ENCODE results near the gene STAT2. TPM values are rescaled to one million over a fixed set of nuclear protein-coding genes. Genes with fewer than 3 reads are reported as not detected.
"Not testable (repeated sequence)": the region's sequence is repeated elsewhere in the genome, so short reads cannot be mapped to it uniquely, and the experiment has no call there.

The STAT2 gene
- total RNA-seq (2021) (76.6 and 80.8 TPM in 2 replicates), Bru-seq, nascent RNA (percentile 62 among the genes with signal in this experiment), BruChase-seq, experiment 1, labeled RNA remaining after a 2-hour chase (percentile 83 among the genes with signal in this experiment), BruChase-seq, experiment 2, labeled RNA remaining after a 6-hour chase (percentile 78 among the genes with signal in this experiment)
- long read RNA-seq, partial matches to known transcripts, result 3 of 11 reads
- long read RNA-seq, other reads (novel, unspliced or antisense), result 8 of 11 reads

DNA sequence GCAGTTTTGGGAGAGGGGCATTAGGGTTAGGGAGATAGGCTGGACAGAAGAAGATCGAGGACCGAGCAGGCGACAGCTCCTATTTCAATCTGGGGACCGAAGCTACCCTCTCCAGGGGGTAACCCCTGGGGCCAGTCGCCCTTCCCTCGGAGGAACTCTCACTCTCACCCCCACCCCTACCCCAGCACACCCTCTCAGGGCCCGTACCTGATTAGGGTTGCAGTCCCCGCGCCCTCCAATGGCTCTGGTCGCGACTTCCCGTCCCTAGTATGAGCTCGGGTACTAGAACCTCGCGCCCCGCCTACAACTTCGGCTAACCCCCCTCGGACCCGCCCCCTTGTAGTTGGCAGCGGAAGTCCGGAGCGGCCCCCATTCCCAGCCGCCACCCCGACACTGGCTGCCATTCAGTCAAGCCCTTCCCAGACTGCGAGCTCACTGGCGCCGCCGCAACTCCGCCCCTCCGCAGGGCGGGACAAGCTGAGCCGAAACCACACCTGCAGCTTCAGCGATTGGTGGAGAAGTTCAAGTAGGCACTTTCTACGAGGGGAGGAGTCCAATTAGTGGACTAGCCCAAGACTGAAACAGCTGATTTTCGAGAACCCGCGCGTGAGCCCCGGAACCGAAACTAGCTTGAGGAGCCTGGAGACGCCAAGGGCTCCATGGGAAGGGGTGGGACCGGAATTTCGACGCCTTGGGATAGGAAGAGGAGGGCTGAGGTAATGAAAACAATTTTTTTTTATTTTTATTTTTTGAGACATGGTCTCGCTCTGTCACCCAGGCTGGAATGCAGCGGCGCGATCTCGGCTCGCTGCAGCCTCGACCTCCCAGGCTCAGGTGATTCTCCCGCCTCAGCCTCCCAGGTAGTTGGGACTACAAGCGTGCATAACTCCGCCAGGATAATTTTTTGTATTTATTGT is at the start of gene STAT2:
STAT2 (minus strand) TSS at position 257 of the 917 bp plus-strand sequence. CDS start 3,536 bp downstream, outside the sequence.
- H3K9me2 ChIP-seq (ENCODE audit: insufficient read depth), result no peaks in the 10 kb centered on the region
- no peaks in the 10 kb centered on the region for H4K20me1 ChIP-seq (ENCODE audit: insufficient read depth)
- POLR2A ChIA-PET (ENCODE audit: unreplicated experiment), result interaction anchor here (0.5 to 1.2 kb wide), 22 partner anchors 9 to 365 kb away, joined by 3 to 24 read pairs (median 4); partner anchors contain the start of genes CNPY2, COQ10A, IL23A and PAN2
- H3K4me1 ChIP-seq (replicated peaks; ENCODE audit: insufficient read depth), result peaks cover 17% of the 10 kb centered on the region
- intact Hi-C loops (cut with micrococcal nuclease; ENCODE audit: unreplicated experiment), result loop anchor here (1.0 kb wide), 2 partner anchors 26 to 104 kb away; no protein-coding TSS in a partner anchor
- no peaks in the 10 kb centered on the region for H3K9me3 ChIP-seq (ENCODE audit: insufficient read depth, low read depth)
- CTCF ChIA-PET, result interaction anchor here (0.6 to 1.0 kb wide), 10 partner anchors 44 to 752 kb away, joined by 3 to 6 read pairs (median 3); partner anchors contain the start of genes ANKRD52, CNPY2 and RNF41
- DNase-seq, result peak; percentile 99
- no peak for TF ChIP-seq EZH2 (IDR thresholded peaks at IDR 0.05; ENCODE audit: low read depth)
- TF ChIP-seq, protein P1, sequence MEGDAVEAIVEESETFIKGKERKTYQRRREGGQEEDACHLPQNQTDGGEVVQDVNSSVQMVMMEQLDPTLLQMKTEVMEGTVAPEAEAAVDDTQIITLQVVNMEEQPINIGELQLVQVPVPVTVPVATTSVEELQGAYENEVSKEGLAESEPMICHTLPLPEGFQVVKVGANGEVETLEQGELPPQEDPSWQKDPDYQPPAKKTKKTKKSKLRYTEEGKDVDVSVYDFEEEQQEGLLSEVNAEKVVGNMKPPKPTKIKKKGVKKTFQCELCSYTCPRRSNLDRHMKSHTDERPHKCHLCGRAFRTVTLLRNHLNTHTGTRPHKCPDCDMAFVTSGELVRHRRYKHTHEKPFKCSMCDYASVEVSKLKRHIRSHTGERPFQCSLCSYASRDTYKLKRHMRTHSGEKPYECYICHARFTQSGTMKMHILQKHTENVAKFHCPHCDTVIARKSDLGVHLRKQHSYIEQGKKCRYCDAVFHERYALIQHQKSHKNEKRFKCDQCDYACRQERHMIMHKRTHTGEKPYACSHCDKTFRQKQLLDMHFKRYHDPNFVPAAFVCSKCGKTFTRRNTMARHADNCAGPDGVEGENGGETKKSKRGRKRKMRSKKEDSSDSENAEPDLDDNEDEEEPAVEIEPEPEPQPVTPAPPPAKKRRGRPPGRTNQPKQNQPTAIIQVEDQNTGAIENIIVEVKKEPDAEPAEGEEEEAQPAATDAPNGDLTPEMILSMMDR (conservative IDR thresholded peaks at IDR 0.05), result no peak
- H3K27me3 ChIP-seq (ENCODE audit: insufficient read depth, low read depth), result no peaks in the 10 kb centered on the region
- no peaks in the 10 kb centered on the region for H3K36me3 ChIP-seq (ENCODE audit: low read depth)
- H3K79me2 ChIP-seq (ENCODE audit: low read depth), result peaks cover 16% of the 10 kb centered on the region
- peak within 1 kb of the TSS; percentile 89 for H2AFZ ChIP-seq
- peak within 1 kb of the TSS; percentile 90 for H3K4me2 ChIP-seq
- peak within 1 kb of the TSS; percentile 85 for H3K27ac ChIP-seq
- no TSS peak for BruUV-seq (replicated peaks)
- peak within 1 kb of the TSS; percentile 79 for H3K4me3 ChIP-seq
- H3F3A ChIP-seq (ENCODE audit: insufficient read depth, low read depth), result peaks cover 4% of the 10 kb centered on the region; the same call in 1 of the 2 replicates

DNA sequence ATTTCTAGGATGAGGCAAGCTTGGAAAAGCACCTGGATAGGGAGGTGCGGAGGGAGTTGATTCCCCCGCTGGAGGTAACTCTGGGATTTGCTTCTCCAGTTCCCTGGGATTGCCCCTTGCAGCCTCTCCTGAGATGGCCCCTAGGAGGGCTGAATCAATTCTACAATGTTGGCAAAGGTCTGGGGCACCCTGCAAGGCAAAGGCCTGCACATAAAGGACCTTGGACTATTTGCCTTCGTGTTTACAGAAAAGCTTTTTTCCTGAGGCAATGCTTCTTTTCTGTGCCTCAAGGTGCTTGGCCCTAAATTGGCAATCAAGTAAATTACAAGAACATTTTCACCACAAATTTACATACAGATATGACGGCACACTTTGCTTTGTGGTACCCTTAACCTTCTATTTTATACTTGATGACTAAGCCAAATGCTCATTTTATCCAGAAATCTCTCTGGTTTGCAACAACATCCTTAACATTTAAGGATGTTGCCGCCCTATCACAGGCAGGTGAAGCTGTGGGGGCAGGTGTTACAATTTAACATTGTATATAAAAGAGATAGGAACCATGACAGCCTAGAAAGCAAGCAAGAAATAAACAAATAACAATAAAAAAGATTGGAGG is 49.0 kb upstream of the STAT2 start:
- DNase-seq, result no peak
- Histone ChIP-seq H3K36me3 (ENCODE audit: low read depth) (no peaks in the 10 kb centered on the region), H3K9me2 (ENCODE audit: insufficient read depth) (no peaks in the 10 kb centered on the region), H2AFZ (no peak overlapping the region), H3K27ac (no peak overlapping the region), H3K4me3 (no peak overlapping the region), H3F3A (ENCODE audit: insufficient read depth, low read depth) (no peaks in the 10 kb centered on the region), H3K4me1 (replicated peaks; ENCODE audit: insufficient read depth) (no peaks in the 10 kb centered on the region), H4K20me1 (ENCODE audit: insufficient read depth) (no peaks in the 10 kb centered on the region), H3K79me2 (ENCODE audit: low read depth) (no peaks in the 10 kb centered on the region), H3K9me3 (ENCODE audit: insufficient read depth, low read depth) (no peaks in the 10 kb centered on the region), H3K27me3 (ENCODE audit: insufficient read depth, low read depth) (no peaks in the 10 kb centered on the region), H3K4me2 (no peak overlapping the region)
- intact Hi-C loops (cut with micrococcal nuclease; ENCODE audit: unreplicated experiment), result no loop called here
- CTCF ChIA-PET, result interaction anchor here (0.6 kb wide), 1 partner anchor 94 kb away, joined by 3 read pairs; no protein-coding TSS in a partner anchor
- BruUV-seq (replicated peaks), result no TSS peak
- no peak for TF ChIP-seq EZH2 (IDR thresholded peaks at IDR 0.05; ENCODE audit: low read depth)
- TF ChIP-seq, protein P1 (conservative IDR thresholded peaks at IDR 0.05), result no peak
- POLR2A ChIA-PET (ENCODE audit: unreplicated experiment), result no interaction called here

DNA sequence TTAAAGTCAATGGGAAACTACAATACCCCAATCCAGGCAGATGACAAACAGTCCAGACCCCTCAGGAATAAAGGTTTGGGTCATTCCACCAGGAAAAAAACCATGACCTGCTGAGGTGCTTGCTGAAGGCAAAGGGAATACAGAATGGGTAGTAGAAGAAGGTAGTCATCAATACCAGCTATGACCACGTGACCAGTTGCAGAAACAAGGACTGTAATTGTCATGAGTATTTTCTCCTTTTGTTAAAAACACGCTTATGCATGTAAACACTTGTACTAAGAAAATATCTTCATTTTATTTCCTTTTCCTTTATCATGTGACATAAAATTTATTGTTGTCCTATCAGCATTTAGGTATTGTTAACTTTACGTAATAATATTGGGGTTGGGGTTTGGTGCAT is 44.3 kb upstream of the STAT2 start:
- H3K9me3 ChIP-seq (ENCODE audit: insufficient read depth, low read depth); H3F3A ChIP-seq (ENCODE audit: insufficient read depth, low read depth); H3K27ac ChIP-seq; DNase-seq; H3K4me1 ChIP-seq (replicated peaks; ENCODE audit: insufficient read depth); BruUV-seq (replicated peaks); H3K79me2 ChIP-seq (ENCODE audit: low read depth); POLR2A ChIA-PET (ENCODE audit: unreplicated experiment); CTCF ChIA-PET; H3K4me2 ChIP-seq; H3K4me3 ChIP-seq; H3K27me3 ChIP-seq (ENCODE audit: insufficient read depth, low read depth); H3K9me2 ChIP-seq (ENCODE audit: insufficient read depth); H2AFZ ChIP-seq; H3K36me3 ChIP-seq (ENCODE audit: low read depth); intact Hi-C loops (cut with micrococcal nuclease; ENCODE audit: unreplicated experiment); H4K20me1 ChIP-seq (ENCODE audit: insufficient read depth): not testable (repeated sequence)

DNA sequence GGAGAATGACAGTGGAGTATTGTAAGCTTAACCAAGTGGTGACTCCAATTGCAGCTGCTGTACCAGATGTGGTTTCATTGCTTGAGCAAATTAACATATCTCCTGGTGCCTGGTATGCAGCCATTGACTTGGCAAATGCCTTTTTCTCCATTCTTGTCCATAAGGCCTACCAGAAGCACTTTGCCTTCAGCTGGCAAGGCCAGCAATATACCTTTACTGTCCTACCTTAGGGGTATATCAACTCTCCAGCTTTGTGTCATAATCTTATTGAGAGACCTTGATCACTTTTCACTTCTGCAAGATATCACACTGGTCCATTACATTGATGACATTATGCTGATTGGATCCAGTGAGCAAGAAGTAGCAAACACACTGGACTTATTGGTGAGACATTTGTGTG is 41.7 kb upstream of the STAT2 start:
- H3K4me1 ChIP-seq (replicated peaks; ENCODE audit: insufficient read depth); H3F3A ChIP-seq (ENCODE audit: insufficient read depth, low read depth); H3K9me3 ChIP-seq (ENCODE audit: insufficient read depth, low read depth); H3K27me3 ChIP-seq (ENCODE audit: insufficient read depth, low read depth); H3K36me3 ChIP-seq (ENCODE audit: low read depth); H4K20me1 ChIP-seq (ENCODE audit: insufficient read depth); H3K79me2 ChIP-seq (ENCODE audit: low read depth); CTCF ChIA-PET; H3K9me2 ChIP-seq (ENCODE audit: insufficient read depth); BruUV-seq (replicated peaks); intact Hi-C loops (cut with micrococcal nuclease; ENCODE audit: unreplicated experiment); DNase-seq; H3K4me2 ChIP-seq; H3K27ac ChIP-seq; H3K4me3 ChIP-seq; H2AFZ ChIP-seq: not testable (repeated sequence)
- POLR2A ChIA-PET (ENCODE audit: unreplicated experiment), result interaction anchor here (0.6 kb wide), 1 partner anchor 72 kb away, joined by 3 read pairs; no protein-coding TSS in a partner anchor

DNA sequence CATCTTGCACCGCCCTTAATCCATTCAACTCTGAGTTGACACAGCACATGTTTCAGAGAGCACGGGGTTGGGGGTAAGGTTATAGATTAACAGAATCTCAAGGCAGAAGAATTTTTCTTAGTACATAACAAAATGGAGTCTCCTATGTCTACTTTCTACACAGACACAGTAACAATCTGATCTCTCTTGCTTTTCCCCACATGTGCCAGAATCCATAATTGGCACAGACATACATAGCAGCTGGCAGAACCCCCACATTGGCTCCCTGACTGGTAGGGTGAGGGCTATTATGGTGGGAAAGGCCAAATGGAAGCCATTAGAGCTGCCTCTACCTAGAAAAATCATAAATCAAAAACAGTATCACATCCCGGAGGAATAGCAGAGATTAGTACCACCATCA is 41.2 kb upstream of the STAT2 start:
- intact Hi-C loops (cut with micrococcal nuclease; ENCODE audit: unreplicated experiment); H3K27me3 ChIP-seq (ENCODE audit: insufficient read depth, low read depth); CTCF ChIA-PET; BruUV-seq (replicated peaks); H3K4me2 ChIP-seq; H3K27ac ChIP-seq; H4K20me1 ChIP-seq (ENCODE audit: insufficient read depth); H2AFZ ChIP-seq; H3K4me3 ChIP-seq; H3K9me3 ChIP-seq (ENCODE audit: insufficient read depth, low read depth); POLR2A ChIA-PET (ENCODE audit: unreplicated experiment); H3K79me2 ChIP-seq (ENCODE audit: low read depth); DNase-seq; H3F3A ChIP-seq (ENCODE audit: insufficient read depth, low read depth); H3K9me2 ChIP-seq (ENCODE audit: insufficient read depth); H3K4me1 ChIP-seq (replicated peaks; ENCODE audit: insufficient read depth); H3K36me3 ChIP-seq (ENCODE audit: low read depth): not testable (repeated sequence)

Data from PC-9 (cell line).